Measurements from ENCODE around the gene BANK1.

DNA sequence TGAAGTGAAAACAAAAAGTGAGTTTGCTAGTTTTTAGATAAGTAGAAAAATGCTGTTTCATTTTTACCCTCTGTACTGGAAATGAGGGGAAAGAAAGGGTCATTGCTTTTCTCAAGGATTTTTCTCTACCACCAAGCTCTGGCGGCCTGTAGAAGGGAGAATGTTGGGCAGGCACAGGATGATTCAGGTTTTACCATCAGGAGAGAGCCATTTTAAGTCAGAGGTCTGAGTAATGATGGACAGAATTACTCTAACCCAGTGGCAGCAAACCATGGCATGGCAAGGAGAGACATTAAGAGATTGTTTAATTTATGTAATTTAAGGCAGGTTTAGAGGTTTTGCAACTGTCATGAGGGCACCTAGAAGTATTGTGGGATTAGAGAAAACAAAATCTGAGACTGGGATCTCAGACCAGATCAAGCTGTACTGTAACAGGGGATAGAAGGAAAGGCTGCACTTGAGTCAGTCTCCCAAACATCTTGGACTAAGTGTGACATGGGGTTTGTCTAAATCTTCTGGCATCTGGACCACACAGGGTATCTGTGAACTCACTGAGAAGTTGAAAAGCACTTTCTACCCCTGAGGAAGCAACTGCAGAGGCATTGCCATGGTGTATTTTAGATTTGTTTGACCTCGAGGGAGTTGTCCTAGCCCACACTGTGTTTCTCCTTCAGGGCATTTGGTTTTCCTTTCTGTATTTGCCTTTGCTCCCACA lies 81.6 kb downstream of the BANK1 start:
- no peak for TF ChIP-seq RAD21 (IDR thresholded peaks at IDR 0.05; ENCODE audit: low read length)
- no peak for TF ChIP-seq SMC3 (IDR thresholded peaks at IDR 0.05; ENCODE audit: low read depth, low read length)
- TF ChIP-seq, protein P1, sequence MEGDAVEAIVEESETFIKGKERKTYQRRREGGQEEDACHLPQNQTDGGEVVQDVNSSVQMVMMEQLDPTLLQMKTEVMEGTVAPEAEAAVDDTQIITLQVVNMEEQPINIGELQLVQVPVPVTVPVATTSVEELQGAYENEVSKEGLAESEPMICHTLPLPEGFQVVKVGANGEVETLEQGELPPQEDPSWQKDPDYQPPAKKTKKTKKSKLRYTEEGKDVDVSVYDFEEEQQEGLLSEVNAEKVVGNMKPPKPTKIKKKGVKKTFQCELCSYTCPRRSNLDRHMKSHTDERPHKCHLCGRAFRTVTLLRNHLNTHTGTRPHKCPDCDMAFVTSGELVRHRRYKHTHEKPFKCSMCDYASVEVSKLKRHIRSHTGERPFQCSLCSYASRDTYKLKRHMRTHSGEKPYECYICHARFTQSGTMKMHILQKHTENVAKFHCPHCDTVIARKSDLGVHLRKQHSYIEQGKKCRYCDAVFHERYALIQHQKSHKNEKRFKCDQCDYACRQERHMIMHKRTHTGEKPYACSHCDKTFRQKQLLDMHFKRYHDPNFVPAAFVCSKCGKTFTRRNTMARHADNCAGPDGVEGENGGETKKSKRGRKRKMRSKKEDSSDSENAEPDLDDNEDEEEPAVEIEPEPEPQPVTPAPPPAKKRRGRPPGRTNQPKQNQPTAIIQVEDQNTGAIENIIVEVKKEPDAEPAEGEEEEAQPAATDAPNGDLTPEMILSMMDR (conservative IDR thresholded peaks at IDR 0.05; ENCODE audit: low read depth, low read length), result no peak
- TF ChIP-seq MAZ (IDR thresholded peaks at IDR 0.05; ENCODE audit: borderline replicate concordance, low read depth, low read length), result no peak
- TF ChIP-seq POLR2A (IDR thresholded peaks at IDR 0.05; ENCODE audit: low read depth, low read length), result no peak
- no peak for TF ChIP-seq RFX5 (IDR thresholded peaks at IDR 0.05; ENCODE audit: low read depth, low read length)
- TF ChIP-seq, protein P2, sequence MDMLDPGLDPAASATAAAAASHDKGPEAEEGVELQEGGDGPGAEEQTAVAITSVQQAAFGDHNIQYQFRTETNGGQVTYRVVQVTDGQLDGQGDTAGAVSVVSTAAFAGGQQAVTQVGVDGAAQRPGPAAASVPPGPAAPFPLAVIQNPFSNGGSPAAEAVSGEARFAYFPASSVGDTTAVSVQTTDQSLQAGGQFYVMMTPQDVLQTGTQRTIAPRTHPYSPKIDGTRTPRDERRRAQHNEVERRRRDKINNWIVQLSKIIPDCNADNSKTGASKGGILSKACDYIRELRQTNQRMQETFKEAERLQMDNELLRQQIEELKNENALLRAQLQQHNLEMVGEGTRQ (IDR thresholded peaks at IDR 0.05; ENCODE audit: low read depth, low read length), result no peak
- no peak for TF ChIP-seq NFE2L2 (IDR thresholded peaks at IDR 0.05; ENCODE audit: low read depth, low read length)
